ENCODE results near the gene TCFL5. TPM values are rescaled to one million over a fixed set of nuclear protein-coding genes. Genes with fewer than 3 reads are reported as not detected.

The TCFL5 gene
- total RNA-seq, 1 donor from 2014 or later, result 11.5 TPM

GRCh38 chr20:62860924-62861691 is 514 bp downstream of the TCFL5 start:
- no peak overlapping the region for H3K27ac ChIP-seq

GRCh38 chr20:62860391-62860923 is 1.2 kb downstream of the TCFL5 start:
- Histone ChIP-seq H3K4me1 (peaks cover 28% of the 10 kb centered on the region), H3K27me3 (no peaks in the 10 kb centered on the region), H3K9me3 (no peaks in the 10 kb centered on the region), H3K27ac (no peak overlapping the region), H3K36me3 (no peaks in the 10 kb centered on the region), H3K4me3 (peak overlapping the region; percentile 36 to 67)
- no peak for TF ChIP-seq POLR2A (IDR thresholded peaks at IDR 0.05)
- no peak for TF ChIP-seq POLR2AphosphoS5 (IDR thresholded peaks at IDR 0.05; ENCODE audit: insufficient read depth in 1 of 2, low read depth in 1 of 2)
- TF ChIP-seq CTCF (IDR thresholded peaks at IDR 0.05), result no peak
- no peak for DNase-seq (ENCODE audit: extremely low spot score in 2 of 2)
- intact Hi-C loops (cut with DNase I), result no loop called here

More at GRCh38 chr20:62860924-62861691, 514 bp downstream of the TCFL5 start:
- intact Hi-C loops (cut with DNase I), result no loop called here
- H3K27me3 ChIP-seq, result no peaks in the 10 kb centered on the region
- H3K36me3 ChIP-seq, result no peaks in the 10 kb centered on the region
- TF ChIP-seq POLR2A (IDR thresholded peaks at IDR 0.05) (no peak), POLR2AphosphoS5 (IDR thresholded peaks at IDR 0.05; ENCODE audit: insufficient read depth in 1 of 2, low read depth in 1 of 2) (no peak), CTCF (IDR thresholded peaks at IDR 0.05) (no peak)
- H3K9me3 ChIP-seq, result no peaks in the 10 kb centered on the region
- no peak for DNase-seq (ENCODE audit: extremely low spot score in 2 of 2)
- peaks cover 28% of the 10 kb centered on the region for H3K4me1 ChIP-seq
- peak overlapping the region; percentile 36 to 67 for H3K4me3 ChIP-seq

- no peaks in the 10 kb centered on the region for H3K36me3 ChIP-seq
- intact Hi-C loops (cut with DNase I), result no loop called here
- H3K4me3 ChIP-seq, result no peak overlapping the region
- no peak overlapping the region for H3K27ac ChIP-seq
- TF ChIP-seq POLR2A (IDR thresholded peaks at IDR 0.05) (no peak), CTCF (IDR thresholded peaks at IDR 0.05) (no peak), POLR2AphosphoS5 (IDR thresholded peaks at IDR 0.05; ENCODE audit: insufficient read depth in 1 of 2, low read depth in 1 of 2) (no peak)
- DNase-seq (ENCODE audit: extremely low spot score in 2 of 2), result no peak
- H3K4me1 ChIP-seq, result peaks cover 28% of the 10 kb centered on the region
- H3K27me3 ChIP-seq, result no peaks in the 10 kb centered on the region
- H3K9me3 ChIP-seq, result no peaks in the 10 kb centered on the region
These were observed 1.9 kb downstream of the TCFL5 start for GRCh38 chr20:62859721-62860120.

- intact Hi-C loops (cut with DNase I), result no loop called here
- H3K4me1 ChIP-seq, result peaks cover 28% of the 10 kb centered on the region
- no peak overlapping the region for H3K27ac ChIP-seq
These were observed 3.4 kb downstream of the TCFL5 start for GRCh38 chr20:62858058-62858830.

More at GRCh38 chr20:62858058-62858830, 3.4 kb downstream of the TCFL5 start:
- Histone ChIP-seq H3K36me3 (peaks cover 0 to 8% of the 10 kb centered on the region in 2 donors), H3K9me3 (no peaks in the 10 kb centered on the region), H3K4me3 (no peak overlapping the region), H3K27me3 (no peaks in the 10 kb centered on the region)
- no peak for DNase-seq (ENCODE audit: extremely low spot score in 2 of 2)
- TF ChIP-seq POLR2A (IDR thresholded peaks at IDR 0.05) (no peak), POLR2AphosphoS5 (IDR thresholded peaks at IDR 0.05; ENCODE audit: insufficient read depth in 1 of 2, low read depth in 1 of 2) (no peak), CTCF (IDR thresholded peaks at IDR 0.05) (no peak)

All from vagina (tissue), 2 donors.